GM12874 (cell line): Measurements from ENCODE around the gene ACSL4.

Experiments used
- CTCF ChIP-seq: IDR thresholded peaks from 2 replicates; pipeline ENCODE4 v1.5.1; 2011; ENCODE audit warnings: low read depth, mild to moderate bottlenecking, control low read depth, low read length, moderate library complexity; ENCODE audit not compliant: insufficient read depth

ACSL4 gene

GRCh38 chrX:109622270-109622669, 110.8 kb downstream of the ACSL4 start:
- TF ChIP-seq CTCF: no peak

GRCh38 chrX:109619771-109620170, 113.3 kb downstream of the ACSL4 start:
- TF ChIP-seq CTCF: no peak

GRCh38 chrX:109614951-109615350, 118.1 kb downstream of the ACSL4 start:
- no peak for TF ChIP-seq CTCF

- no peak for TF ChIP-seq CTCF
Measured at GRCh38 chrX:109601486-109601885, 131.6 kb downstream of the ACSL4 start.

GRCh38 chrX:109600237-109600651, 132.8 kb downstream of the ACSL4 start:
- TF ChIP-seq CTCF: no peak

- no peak for TF ChIP-seq CTCF
Measured at GRCh38 chrX:109596015-109596414, 137.0 kb downstream of the ACSL4 start.
